IPS-18a (cell line): ENCODE measurements around the gene SEPTIN5.

Experiments
- H3K27ac ChIP-seq: one replicate; pipeline ENCODE4 v1.5.1; 2013; ENCODE audit warnings: low read length
- H3K27me3 ChIP-seq: one replicate; pipeline ENCODE4 v1.6.1; 2013; ENCODE audit warnings: mild to moderate bottlenecking, low read length; ENCODE audit not compliant: control insufficient read depth, insufficient read depth
- H3K36me3 ChIP-seq: one replicate; pipeline ENCODE4 v1.6.1; 2013; ENCODE audit warnings: low read depth, low read length; ENCODE audit not compliant: control insufficient read depth
- H3K4me1 ChIP-seq: one replicate; pipeline ENCODE4 v1.6.1; 2013; ENCODE audit warnings: low read depth, low read length; ENCODE audit not compliant: control insufficient read depth
- H3K4me3 ChIP-seq: one replicate; pipeline ENCODE4 v1.5.1; 2013; ENCODE audit warnings: low read length
- H3K9ac ChIP-seq: one replicate; pipeline ENCODE4 v1.6.1; 2013; ENCODE audit warnings: mild to moderate bottlenecking, low read length, moderate library complexity
- H3K9me3 ChIP-seq: one replicate; pipeline ENCODE4 v1.6.1; 2013; ENCODE audit warnings: low read depth, low read length; ENCODE audit not compliant: control insufficient read depth

SEPTIN5 gene

GRCh38 chr22:19743081-19743480 lies 28.8 kb downstream of the SEPTIN5 start:
- no peaks in the 10 kb centered on the region for H3K36me3 ChIP-seq
- peaks cover 4% of the 10 kb centered on the region for H3K4me1 ChIP-seq
- H3K27me3 ChIP-seq: no peaks in the 10 kb centered on the region
- no peak overlapping the region for H3K27ac ChIP-seq
- H3K9ac ChIP-seq: no peak overlapping the region
- no peaks in the 10 kb centered on the region for H3K9me3 ChIP-seq
- no peak overlapping the region for H3K4me3 ChIP-seq

GRCh38 chr22:19743651-19744050 lies 29.3 kb downstream of the SEPTIN5 start:
- Histone ChIP-seq H3K27ac (no peak overlapping the region), H3K4me3 (no peak overlapping the region), H3K36me3 (no peaks in the 10 kb centered on the region), H3K9ac (no peak overlapping the region), H3K9me3 (no peaks in the 10 kb centered on the region), H3K4me1 (peaks cover 4% of the 10 kb centered on the region), H3K27me3 (peaks cover 3% of the 10 kb centered on the region)

GRCh38 chr22:19744350-19745006 lies 30.2 kb downstream of the SEPTIN5 start:
- peaks cover 4% of the 10 kb centered on the region for H3K4me1 ChIP-seq
- H3K9ac ChIP-seq: no peak overlapping the region
- H3K9me3 ChIP-seq: no peaks in the 10 kb centered on the region
- H3K27me3 ChIP-seq: peaks cover 11% of the 10 kb centered on the region
- no peaks in the 10 kb centered on the region for H3K36me3 ChIP-seq
- no peak overlapping the region for H3K27ac ChIP-seq
- H3K4me3 ChIP-seq: no peak overlapping the region

GRCh38 chr22:19745155-19746101 lies 31.1 kb downstream of the SEPTIN5 start:
- Histone ChIP-seq H3K4me3 (no peak overlapping the region), H3K4me1 (peaks cover 4% of the 10 kb centered on the region), H3K27me3 (peaks cover 11% of the 10 kb centered on the region), H3K9me3 (no peaks in the 10 kb centered on the region), H3K27ac (no peak overlapping the region), H3K36me3 (no peaks in the 10 kb centered on the region), H3K9ac (no peak overlapping the region)

GRCh38 chr22:19746726-19747125 lies 32.4 kb downstream of the SEPTIN5 start:
- H3K9ac ChIP-seq: no peak overlapping the region
- peaks cover 15% of the 10 kb centered on the region for H3K27me3 ChIP-seq
- H3K4me1 ChIP-seq: peaks cover 4% of the 10 kb centered on the region
- H3K36me3 ChIP-seq: no peaks in the 10 kb centered on the region
- H3K27ac ChIP-seq: no peak overlapping the region
- no peaks in the 10 kb centered on the region for H3K9me3 ChIP-seq
- no peak overlapping the region for H3K4me3 ChIP-seq

- H3K36me3 ChIP-seq: no peaks in the 10 kb centered on the region
- peaks cover 4% of the 10 kb centered on the region for H3K4me1 ChIP-seq
- H3K9me3 ChIP-seq: no peaks in the 10 kb centered on the region
- H3K4me3 ChIP-seq: no peak overlapping the region
- H3K27me3 ChIP-seq: peaks cover 23% of the 10 kb centered on the region
- no peak overlapping the region for H3K27ac ChIP-seq
- no peak overlapping the region for H3K9ac ChIP-seq
Observed at GRCh38 chr22:19747551-19747950, 33.2 kb downstream of the SEPTIN5 start.

GRCh38 chr22:19748139-19748538 lies 33.8 kb downstream of the SEPTIN5 start:
- no peak overlapping the region for H3K27ac ChIP-seq
- H3K27me3 ChIP-seq: peaks cover 29% of the 10 kb centered on the region
- no peak overlapping the region for H3K9ac ChIP-seq
- H3K36me3 ChIP-seq: no peaks in the 10 kb centered on the region
- no peaks in the 10 kb centered on the region for H3K9me3 ChIP-seq
- peaks cover 4% of the 10 kb centered on the region for H3K4me1 ChIP-seq
- H3K4me3 ChIP-seq: no peak overlapping the region

GRCh38 chr22:19748991-19749664 lies 34.8 kb downstream of the SEPTIN5 start:
- no peaks in the 10 kb centered on the region for H3K36me3 ChIP-seq
- peaks cover 4% of the 10 kb centered on the region for H3K4me1 ChIP-seq

GRCh38 chr22:19749876-19750275 lies 35.6 kb downstream of the SEPTIN5 start:
- Histone ChIP-seq H3K9ac (no peak overlapping the region), H3K4me1 (peaks cover 4% of the 10 kb centered on the region)

More at GRCh38 chr22:19748991-19749664, 34.8 kb downstream of the SEPTIN5 start:
- Histone ChIP-seq H3K9me3 (no peaks in the 10 kb centered on the region), H3K27me3 (peaks cover 39% of the 10 kb centered on the region), H3K4me3 (no peak overlapping the region), H3K27ac (no peak overlapping the region), H3K9ac (no peak overlapping the region)

GRCh38 chr22:19750507-19751490 lies 36.5 kb downstream of the SEPTIN5 start:
- Histone ChIP-seq H3K4me1 (peaks cover 4% of the 10 kb centered on the region), H3K27ac (no peak overlapping the region), H3K36me3 (no peaks in the 10 kb centered on the region), H3K9me3 (no peaks in the 10 kb centered on the region), H3K27me3 (peaks cover 55% of the 10 kb centered on the region), H3K9ac (no peak overlapping the region), H3K4me3 (no peak overlapping the region)

More at GRCh38 chr22:19749876-19750275, 35.6 kb downstream of the SEPTIN5 start:
- H3K9me3 ChIP-seq: no peaks in the 10 kb centered on the region
- H3K4me3 ChIP-seq: no peak overlapping the region
- H3K27me3 ChIP-seq: peaks cover 46% of the 10 kb centered on the region
- H3K27ac ChIP-seq: no peak overlapping the region
- H3K36me3 ChIP-seq: no peaks in the 10 kb centered on the region
